ENCODE results near the gene ZNF20.
"Not testable (repeated sequence)": the region's sequence is repeated elsewhere in the genome, so short reads cannot be mapped to it uniquely, and the experiment has no call there.

Gene ZNF20

DNA sequence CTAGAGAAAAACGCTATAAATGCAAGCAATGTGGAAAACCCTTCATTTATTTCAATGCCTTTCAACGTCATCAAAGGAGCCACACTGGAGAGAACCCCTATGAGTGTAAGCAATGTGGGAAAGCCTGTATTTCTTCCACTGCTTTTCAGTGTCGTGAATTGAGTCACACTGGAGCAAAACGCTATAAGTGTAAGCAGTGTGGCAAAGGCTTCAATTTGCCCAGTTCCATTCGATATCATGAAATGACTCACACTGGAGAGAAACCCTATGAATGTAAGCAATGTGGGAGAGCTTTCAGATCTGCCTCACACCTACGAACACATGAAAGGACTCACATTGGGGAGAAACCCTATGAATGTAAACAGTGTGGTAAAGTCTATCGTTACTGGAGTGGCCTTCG is 27.4 kb downstream of the ZNF20 start:
- DNase-seq (ENCODE audit: low read depth) = no peak

DNA sequence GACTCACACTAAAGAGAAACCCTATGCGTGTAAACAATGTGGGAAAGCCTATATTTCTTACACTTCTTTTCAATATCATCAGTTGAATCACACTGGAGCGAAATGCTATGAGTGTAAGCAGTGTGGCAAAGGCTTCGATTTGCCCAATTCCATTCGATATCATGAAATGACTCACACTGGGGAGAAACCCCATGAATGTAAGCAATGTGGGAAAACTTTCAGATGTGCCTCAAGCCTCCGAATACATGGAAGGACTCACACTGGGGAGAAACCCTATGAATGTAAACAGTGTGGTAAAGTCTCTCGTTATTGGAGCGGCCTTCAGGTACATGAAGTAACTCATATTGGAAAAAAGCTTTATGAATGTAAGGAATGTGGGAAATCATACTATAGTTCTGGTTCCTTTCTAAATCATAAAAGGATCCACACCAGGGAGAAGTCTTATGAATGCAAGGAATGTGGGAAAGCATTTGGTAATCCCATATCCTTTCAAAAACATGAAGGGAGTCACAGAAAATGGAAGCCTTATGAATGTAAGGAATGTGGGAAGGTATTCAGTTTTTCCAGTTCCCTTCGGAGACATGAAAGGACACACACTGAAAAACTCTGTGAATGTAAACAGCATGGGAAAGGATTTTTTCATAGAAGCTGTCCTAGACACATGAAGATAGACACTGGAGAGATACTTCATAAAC is 28.1 kb downstream of the ZNF20 start:
- no peak for DNase-seq (ENCODE audit: low read depth)

DNA sequence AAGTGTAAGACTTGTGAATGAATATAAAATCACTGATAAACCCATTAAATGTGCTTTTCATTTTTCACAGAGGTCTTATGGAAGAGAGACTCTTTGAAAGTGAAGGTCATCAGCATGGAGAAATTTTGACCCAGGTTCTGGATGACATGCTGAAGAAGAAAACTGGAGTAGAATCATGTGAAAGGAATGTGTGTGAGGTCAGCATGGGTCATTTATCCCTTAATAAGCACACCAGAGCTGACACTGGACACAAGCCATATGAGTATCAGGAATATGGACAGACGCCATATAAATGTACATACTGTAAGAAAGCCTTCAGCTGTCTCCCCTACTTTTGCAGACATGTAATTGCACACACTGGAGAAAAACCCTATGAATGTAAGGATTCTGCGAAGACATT is 29.0 kb downstream of the ZNF20 start:
- DNase-seq (ENCODE audit: low read depth) = no peak

DNA sequence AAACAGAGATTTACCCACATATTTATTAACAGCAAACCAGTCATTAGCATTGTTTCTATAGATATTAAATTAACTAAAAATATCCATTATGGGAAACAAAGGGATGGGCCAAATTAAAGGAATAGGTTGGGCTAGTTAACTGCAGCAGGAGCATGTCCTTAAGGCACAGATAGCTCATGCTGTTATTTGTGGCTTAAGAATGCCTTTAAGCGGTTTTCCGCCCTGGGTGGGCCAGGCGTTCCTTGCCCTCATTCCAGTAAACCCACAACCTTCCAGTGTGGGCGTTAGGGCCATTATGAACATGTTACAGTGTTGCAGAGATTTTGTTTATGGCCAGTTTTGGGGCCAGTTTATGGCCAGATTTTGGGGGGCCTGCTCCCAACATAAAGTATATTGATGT is 36.2 kb downstream of the ZNF20 start:
- DNase-seq (ENCODE audit: low read depth) = not testable (repeated sequence)

DNA sequence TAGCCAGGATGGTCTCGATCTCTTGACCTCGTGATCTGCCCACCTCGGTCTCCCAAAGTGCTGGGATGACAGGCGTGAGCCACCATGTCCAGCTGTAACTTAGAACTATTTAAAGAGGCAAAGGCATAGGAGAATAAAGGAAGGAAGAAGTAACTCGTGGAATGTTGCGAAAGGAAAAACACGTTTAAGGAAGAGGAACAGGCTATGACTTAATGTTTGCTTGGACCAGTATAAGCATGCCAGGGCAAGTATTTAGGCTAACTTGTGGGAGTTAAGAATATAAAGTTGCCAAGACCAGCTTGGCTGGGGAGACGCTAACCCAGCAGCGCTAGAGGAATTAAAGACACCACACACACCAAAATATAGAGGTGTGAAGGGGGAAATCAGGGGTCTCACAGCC is 42.1 kb downstream of the ZNF20 start:
- no peak for DNase-seq (ENCODE audit: low read depth)

DNA sequence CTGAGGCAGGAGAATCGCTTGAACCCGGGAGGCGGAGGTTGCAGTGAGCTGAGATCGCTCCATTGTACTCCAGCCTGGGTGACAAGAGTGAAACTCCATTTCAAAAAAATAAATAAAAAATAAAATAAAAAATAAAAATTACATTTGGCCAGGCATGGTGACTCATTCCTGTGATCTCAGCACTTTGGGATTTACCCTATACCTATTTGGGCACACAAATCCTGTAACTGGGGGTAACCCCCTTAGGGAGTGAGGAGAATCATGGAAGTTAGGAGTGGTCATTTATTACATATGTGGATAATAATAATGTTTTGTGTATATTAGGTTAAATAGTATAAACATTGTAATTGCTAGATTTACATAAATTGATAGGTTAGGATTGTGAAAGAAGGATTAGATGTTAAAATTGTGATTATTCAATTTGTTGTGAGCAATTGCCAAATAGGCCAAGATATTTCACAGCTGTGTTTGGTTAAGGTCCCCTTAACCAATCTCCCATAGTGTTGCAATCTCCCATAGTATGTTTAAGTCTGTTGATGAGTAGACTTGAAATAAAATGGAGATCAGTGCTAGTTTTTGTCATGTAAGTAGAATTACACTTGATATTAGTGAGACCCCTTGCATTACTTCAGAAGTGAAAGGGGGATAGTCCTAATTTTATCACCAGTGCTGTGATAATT is 44.9 kb downstream of the ZNF20 start:
- no peak for DNase-seq (ENCODE audit: low read depth)

DNA sequence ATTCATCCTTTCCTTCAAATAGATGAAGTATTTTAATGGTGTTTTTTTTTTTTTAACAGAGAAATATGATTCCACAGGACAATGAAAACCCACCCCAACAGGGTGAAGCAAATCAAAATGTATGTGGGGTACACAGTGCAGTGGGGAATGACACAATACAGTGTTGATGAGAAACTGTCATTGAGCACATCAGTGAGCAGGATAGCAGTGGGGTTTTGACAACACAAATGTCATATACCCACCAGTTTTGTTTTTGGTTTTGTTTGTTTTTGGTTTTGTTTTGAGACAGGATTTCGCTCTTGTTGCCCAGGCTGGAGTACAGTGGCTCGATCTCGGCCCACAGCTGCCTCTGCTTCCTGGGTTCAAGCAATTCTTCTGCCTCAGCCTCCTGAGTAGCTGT is 46.4 kb downstream of the ZNF20 start:
- no peak for DNase-seq (ENCODE audit: low read depth)

DNA sequence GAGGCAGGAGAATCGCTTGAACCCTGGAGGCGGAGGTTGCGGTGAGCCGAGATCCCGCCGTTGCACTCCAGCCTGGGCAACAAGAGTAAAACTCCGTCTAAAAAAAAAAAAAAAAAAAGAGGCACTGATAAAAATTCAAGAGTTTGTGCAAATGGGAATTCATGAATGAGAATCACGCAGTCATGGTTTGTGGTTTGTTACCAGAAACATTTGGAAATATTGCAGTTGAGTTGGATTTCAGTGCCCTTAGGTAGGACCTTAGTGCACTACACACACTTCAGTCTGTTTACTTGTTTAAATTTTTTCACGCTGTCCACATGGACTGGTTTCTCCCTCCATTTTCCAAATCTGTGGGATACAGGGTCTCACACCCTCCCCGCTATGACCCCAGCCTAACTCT is 47.2 kb downstream of the ZNF20 start:
- DNase-seq (ENCODE audit: low read depth) = no peak

DNA sequence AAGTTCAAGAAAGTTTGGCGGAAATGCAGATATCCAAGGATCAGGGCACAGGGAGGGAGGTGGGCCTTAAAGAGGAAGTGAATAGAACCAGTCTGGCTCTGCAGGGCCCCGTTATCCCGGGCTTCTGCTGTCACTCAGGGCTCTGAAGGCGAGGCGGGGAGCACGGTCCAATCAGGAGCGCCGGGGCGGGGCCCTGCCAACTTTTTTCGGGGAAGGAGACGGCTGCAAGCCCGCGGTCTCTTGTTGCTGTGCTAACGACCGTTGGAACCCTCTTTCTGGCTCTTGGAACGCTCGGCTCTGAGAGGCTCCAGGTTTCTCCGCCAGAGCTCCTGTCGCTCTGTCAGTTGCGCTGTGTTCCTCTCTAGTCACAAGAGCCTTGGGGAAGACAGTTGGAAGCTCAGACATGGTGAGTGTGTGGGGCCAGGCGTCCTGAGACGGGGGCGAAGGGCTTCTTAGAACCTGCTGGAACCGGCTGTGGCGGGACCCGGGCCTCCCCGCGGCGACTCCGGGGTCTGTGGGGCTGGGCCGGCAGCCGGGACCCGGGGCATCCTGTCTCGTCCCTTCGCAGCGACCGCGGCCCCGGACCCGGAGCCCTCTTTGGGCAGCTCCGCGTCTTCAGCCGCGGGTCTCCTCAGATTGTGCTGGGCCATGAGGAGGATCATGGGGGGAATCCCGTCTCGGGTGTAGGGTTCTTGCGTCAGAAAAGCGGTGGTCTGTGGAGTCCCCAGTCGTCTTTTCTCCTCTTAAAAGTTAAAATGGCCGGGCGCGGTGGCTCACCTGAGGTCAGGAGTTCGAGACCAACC is 47.9 kb downstream of the ZNF20 start:
- DNase-seq (ENCODE audit: low read depth) = peak; percentile 60

DNA sequence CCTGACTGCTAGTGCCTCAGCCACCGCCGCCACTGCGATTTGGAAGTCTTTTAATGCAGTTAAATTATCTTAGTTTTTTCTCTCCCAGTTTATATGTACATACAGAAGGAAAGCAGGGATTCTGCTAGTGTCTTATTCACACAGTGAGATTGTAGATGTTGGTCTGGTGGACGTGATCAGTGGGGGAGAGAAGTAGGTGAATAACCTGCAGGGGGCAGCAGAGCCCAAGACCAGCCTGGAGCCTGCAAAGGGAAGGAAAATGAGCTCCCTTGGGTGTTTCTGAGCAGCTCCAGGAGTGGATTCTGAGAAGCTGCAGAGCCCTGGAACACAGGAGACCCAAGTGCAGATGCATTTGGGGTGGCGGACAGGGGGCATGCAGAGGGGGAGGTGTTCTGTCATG is 49.3 kb downstream of the ZNF20 start:
- DNase-seq (ENCODE audit: low read depth) = no peak

DNA sequence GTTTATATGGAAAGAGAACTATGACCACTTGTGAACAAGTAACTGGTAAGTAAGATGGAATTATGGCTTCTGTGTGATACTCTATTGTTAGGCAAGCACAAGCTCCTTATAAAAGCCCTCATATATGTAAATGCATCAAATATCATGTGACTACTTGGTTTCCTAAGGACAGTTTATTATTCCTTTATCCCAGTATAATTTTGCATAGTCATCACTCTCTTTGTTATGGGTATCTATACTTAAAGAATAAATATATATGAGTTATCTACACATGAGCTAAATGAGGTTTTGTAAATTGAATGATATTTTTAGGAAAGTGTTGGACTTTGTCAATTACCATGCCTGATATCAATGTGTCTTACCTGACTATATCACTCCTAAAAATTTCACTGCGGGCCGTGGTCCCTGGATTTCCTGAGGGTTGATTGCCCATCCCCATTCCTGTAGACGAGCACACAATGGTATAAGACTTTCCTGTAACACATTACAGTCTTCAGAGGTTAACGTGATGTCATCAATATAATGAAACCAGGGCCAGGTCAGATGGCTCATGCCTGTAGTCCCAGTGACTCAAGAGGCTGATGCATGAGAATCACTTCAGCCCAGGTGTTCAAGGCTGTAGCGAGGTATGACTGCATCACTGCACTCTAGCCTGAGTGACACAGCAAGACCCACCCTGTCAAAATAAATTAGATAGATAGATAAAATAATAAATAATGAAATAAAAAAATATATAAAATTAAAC is 54.9 kb downstream of the ZNF20 start:
- DNase-seq (ENCODE audit: low read depth) = no peak

DNA sequence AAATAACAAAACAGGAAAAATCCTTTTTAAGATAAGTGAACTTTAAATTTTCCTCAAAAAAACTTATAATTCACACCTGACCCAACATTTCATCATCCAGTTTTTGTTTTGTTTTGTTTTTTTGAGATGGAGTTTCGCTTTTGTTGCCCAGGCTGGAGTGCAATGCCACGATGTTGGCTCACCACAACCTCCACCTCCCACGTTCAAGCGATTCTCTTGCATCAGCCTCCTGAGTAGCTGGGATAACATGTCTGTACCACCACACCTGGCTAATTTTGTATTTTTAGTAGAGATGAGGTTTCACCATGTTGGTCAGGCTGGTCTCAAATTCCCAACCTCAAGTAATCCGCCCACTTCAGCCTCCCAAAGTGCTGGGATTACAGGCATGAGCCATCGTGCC is 56.8 kb downstream of the ZNF20 start:
- not testable (repeated sequence) for DNase-seq (ENCODE audit: low read depth)
